HG03280 (cell line): ENCODE data around the gene SMIM1.

Experiments used
- ATAC-seq: cut with Tn5 transposase; IDR thresholded peaks from one replicate; pipeline ENCODE4 v1.9.1; 2021; ENCODE audit warnings: mild to moderate bottlenecking, moderate library complexity; ENCODE audit not compliant: unreplicated experiment

SMIM1 gene

GRCh38 chr1:3817821-3818597 is 45.5 kb downstream of the SMIM1 start:
- no peak for ATAC-seq

DNA sequence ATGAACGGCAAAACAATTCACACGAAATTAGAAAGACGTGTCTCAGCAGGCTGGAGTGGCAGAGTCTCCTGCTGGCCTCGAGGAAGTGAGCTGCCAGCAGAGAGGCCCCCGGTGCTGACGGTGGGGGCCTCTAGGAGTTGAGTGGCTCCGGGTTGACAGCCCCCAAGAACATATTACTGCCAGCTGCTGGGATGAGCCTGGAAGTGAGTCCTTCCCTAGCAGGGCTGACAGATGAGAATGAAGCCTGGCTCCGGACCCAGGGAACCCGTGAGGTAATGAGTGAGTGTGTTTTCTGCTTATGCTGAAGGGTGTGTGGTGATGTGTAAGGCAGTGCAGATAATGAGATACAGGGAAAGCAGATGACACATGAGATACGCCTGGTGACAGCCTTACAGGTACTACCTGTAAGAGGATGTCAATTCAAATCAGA is 47.2 kb downstream of the SMIM1 start:
- no peak for ATAC-seq

DNA sequence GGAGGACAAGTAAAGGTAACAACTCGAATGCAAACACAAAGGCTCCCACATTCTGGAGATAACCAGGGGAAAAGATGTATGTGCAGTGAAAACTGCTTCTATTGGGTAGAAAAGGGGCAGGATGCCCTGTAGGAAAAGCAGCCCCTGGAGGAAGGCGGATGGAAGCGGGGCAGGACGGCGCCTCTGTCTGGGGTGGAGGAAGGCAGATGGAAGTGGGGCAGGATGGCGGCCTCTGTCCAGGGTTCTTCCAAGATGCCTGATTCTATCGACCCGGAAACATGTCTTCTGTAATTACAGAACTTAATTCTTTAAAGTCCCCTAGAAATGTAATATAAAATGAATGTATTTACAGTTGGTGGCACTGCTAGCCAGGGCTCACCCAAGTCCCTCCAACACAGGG is 47.8 kb downstream of the SMIM1 start:
- ATAC-seq = no peak

- no peak for ATAC-seq
These were observed 48.5 kb downstream of the SMIM1 start for GRCh38 chr1:3821004-3821403.

GRCh38 chr1:3821447-3821846 is 48.9 kb downstream of the SMIM1 start:
- ATAC-seq = no peak

DNA sequence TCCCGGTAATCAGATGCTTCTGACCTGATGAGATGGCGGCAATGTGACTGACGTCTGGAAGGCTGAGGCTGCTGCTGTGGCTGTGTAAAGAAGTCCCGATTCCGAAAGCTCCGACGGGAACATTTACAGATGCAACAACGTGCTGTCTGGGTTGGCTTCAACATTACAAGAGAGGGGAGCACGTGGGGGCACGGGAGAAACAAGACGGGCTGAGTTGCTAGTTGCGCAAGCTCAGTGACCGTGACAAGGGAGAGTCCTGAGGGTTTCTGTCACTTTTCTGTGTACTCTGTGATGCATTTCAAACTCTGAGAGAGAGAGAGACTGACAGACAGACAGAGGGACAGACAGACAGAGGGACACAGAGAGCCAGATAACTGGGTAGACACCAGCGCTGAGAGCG is 49.4 kb downstream of the SMIM1 start:
- ATAC-seq = no peak

DNA sequence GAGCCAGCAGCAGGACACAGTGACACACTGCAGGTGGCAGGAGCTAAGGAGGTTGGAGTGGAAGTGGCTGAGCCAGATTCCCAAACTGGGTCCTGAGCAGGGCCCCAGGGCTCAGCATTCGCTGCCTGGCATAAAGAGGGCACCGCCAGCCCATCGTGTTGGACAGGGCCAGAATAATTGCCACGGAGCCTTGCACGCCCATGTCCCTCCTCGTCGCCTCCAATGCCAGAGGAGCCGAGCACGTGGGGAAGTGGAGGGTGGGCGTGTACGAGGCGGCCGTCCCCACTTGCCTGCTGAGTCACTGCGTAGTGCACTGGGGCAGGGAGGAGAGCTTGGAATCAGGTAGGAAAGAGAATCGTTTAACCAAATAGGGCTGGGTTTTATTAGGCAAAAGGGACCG is 49.9 kb downstream of the SMIM1 start:
- ATAC-seq = no peak

GRCh38 chr1:3824650-3825049 is 52.1 kb downstream of the SMIM1 start:
- no peak for ATAC-seq

DNA sequence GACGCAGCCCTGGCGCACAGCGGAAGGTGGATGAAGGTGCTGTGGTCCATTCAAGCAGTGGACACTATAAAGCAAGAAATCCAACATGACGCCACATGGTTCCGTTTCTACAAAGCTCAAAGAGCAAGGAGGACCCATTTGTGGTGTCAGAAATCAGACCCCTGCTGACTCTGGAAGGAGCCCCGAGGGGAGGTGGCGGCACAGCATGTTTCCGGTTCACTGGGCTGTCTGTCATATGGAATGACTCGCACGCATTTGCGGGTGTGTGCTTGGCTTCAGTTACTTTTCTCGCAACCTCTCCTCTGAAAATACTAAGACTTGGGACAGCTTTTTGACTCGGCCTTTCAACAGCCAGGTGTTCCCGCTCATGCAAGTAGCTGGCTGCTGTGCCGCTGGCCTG is 52.8 kb downstream of the SMIM1 start:
- ATAC-seq = no peak
